ENCODE data around the gene KCNC1. TPM values are rescaled to one million over a fixed set of nuclear protein-coding genes. Genes with fewer than 3 reads are reported as not detected.

Gene KCNC1
- total and polyA plus RNA-seq, 2 of the 13 experiments (the other 11 are each of a cell fraction or from before 2014, with no cell fraction given), result 0.01 to 0.04 TPM

GRCh38 chr11:17707830-17708229, 26.8 kb upstream of the KCNC1 start (continued):
- no peak for TF ChIP-seq EP300 (IDR thresholded peaks at IDR 0.05; ENCODE audit: low read depth in 2 of 2, low read length in 2 of 2)
- no peak for TF ChIP-seq EP300 (CRISPR knock-in tag; IDR thresholded peaks at IDR 0.05; ENCODE audit: borderline replicate concordance)
- no peak for TF ChIP-seq ZNF232 (CRISPR knock-in tag; IDR thresholded peaks at IDR 0.05; ENCODE audit: borderline replicate concordance)
- TF ChIP-seq ZNF446 (CRISPR knock-in tag; IDR thresholded peaks at IDR 0.05), result no peak
- TF ChIP-seq MTA1 (CRISPR knock-in tag; IDR thresholded peaks at IDR 0.05; ENCODE audit: borderline replicate concordance), result no peak
- TF ChIP-seq ZNF576 (CRISPR knock-in tag; IDR thresholded peaks at IDR 0.05), result no peak
- TF ChIP-seq ZNF280D (CRISPR knock-in tag; IDR thresholded peaks at IDR 0.05), result no peak
- no peak for TF ChIP-seq SMC3 (IDR thresholded peaks at IDR 0.05; ENCODE audit: low read length)
- TF ChIP-seq HNRNPL (IDR thresholded peaks at IDR 0.05; ENCODE audit: low read depth, low read length), result no peak
- TF ChIP-seq ARNT (IDR thresholded peaks at IDR 0.05), result no peak
- no peak for TF ChIP-seq MAX (IDR thresholded peaks at IDR 0.05)
- TF ChIP-seq ZNF292 (CRISPR knock-in tag; IDR thresholded peaks at IDR 0.05; ENCODE audit: borderline replicate concordance, low read depth), result no peak
- TF ChIP-seq ZNF441 (CRISPR knock-in tag; IDR thresholded peaks at IDR 0.05; ENCODE audit: borderline replicate concordance), result no peak
- no peak for TF ChIP-seq ZNF264 (CRISPR knock-in tag; IDR thresholded peaks at IDR 0.05)
- TF ChIP-seq REPIN1 (CRISPR knock-in tag; IDR thresholded peaks at IDR 0.05; ENCODE audit: borderline replicate concordance, low read depth), result no peak

All from HepG2 (cell line).